Prostate gland (tissue), 2 donors: ENCODE data around the gene OR52B6. TPM values are rescaled to one million over a fixed set of nuclear protein-coding genes. Genes with fewer than 3 reads are reported as not detected.
"Not testable (repeated sequence)": the region's sequence is repeated elsewhere in the genome, so short reads cannot be mapped to it uniquely, and the experiment has no call there.

Source experiments
- DNase-seq: peaks from one replicate; pipeline ENCODE4 v3.0.0-alpha.2; 2019; ENCODE audit warnings: low spot score
- H3K27ac ChIP-seq, 2 donors: fragments of 200-600 bp; sonication (generic); 2 replicates each; pipeline ENCODE4 v1.5.1; 2017 to 2019
- H3K27me3 ChIP-seq: fragments of 200-600 bp; sonication (generic); replicated peaks from 2 replicates; pipeline ENCODE4 v1.5.1; 2019; ENCODE audit not compliant: insufficient read depth
- H3K36me3 ChIP-seq, 2 donors: fragments of 200-600 bp; sonication (generic); 1 replicate in 1 of 2; 2 replicates in 1 of 2; pipeline versions ENCODE4 v1.5.1 to v1.8.1; 2017 to 2019
- H3K4me1 ChIP-seq: fragments of 200-600 bp; sonication (generic); replicated peaks from 2 replicates; pipeline ENCODE4 v1.5.1; 2019
- H3K4me3 ChIP-seq, 2 donors: fragments of 200-600 bp; sonication (generic); 2 replicates each; pipeline ENCODE4 v1.5.1; 2017 to 2019
- H3K9me3 ChIP-seq: fragments of 200-600 bp; sonication (generic); 2 replicates; pipeline ENCODE4 v1.5.1; 2017
- CTCF ChIP-seq, 4 experiments: fragments of 200-600 bp in 2 of 4; fragments of 450-650 bp in 2 of 4; sonication (generic) in 2 of 4; IDR thresholded peaks; 1 replicate in 3 of 4; 2 replicates in 1 of 4; pipeline ENCODE4 v1.5.1; 2016 to 2019; ENCODE audit warnings: antibody characterized with exemption in 4 of 4, mild to moderate bottlenecking in 2 of 4, moderate library complexity in 2 of 4
- POLR2A ChIP-seq: fragments of 450-650 bp; IDR thresholded peaks from one replicate; pipeline ENCODE4 v1.6.1; 2016; ENCODE audit warnings: antibody characterized with exemption, mild to moderate bottlenecking
- POLR2AphosphoS5 ChIP-seq: sonication (generic); formaldehyde crosslinking; IDR thresholded peaks from one replicate; pipeline ENCODE4 v1.6.1; 2017; ENCODE audit warnings: antibody characterized with exemption
- WGBS: methylation state at CpG from one replicate; pipeline ENCODE4 v1.1.5; 2018; 5-methylcytosine and 5-hydroxymethylcytosine counted together
- intact Hi-C: fragments of 100-400 bp; cut with DNase I; formaldehyde crosslinking; loops from one replicate; pipeline ENCODE4 v1.14.2; 2022
- total RNA-seq, 2 donors: library from RNA; depleted of rRNA; stranded (reverse); fragments of >200 nt; gene quantifications; one replicate each; pipeline ENCODE4 v1.1.0, GENCODE V29; 2016

OR52B6 gene
- total RNA-seq, 2 donors from 2014 or later, result not detected

DNA sequence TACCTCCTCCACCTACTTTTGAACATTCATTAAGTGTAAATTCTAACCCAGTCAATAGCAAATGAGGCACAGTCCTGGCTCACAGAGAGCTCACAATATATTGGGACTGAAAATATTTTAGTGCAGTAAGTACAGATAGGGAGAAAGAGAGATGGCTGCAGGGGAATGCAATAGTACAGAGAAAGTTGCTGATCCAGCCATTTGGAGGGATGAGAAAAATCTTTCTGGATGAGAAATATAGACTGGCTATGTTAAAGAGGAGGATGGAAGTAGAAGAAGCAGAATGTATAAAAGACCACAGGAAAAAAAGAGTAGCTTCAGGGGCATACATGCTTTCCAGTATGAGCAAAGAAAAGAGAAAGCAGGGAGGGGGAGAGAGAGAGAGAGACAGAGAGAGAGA is 3.6 kb upstream of the OR52B6 start:
- Histone ChIP-seq H3K27ac (no peak overlapping the region), H3K36me3 (no peaks in the 10 kb centered on the region), H3K4me1 (no peaks in the 10 kb centered on the region), H3K4me3 (no peak overlapping the region), H3K9me3 (no peaks in the 10 kb centered on the region), H3K27me3 (no peaks in the 10 kb centered on the region)
- intact Hi-C loops, result no loop called here
- no peak for DNase-seq
- TF ChIP-seq CTCF (IDR thresholded peaks at IDR 0.05) (no peak), POLR2A (no peak), POLR2AphosphoS5 (no peak)

DNA sequence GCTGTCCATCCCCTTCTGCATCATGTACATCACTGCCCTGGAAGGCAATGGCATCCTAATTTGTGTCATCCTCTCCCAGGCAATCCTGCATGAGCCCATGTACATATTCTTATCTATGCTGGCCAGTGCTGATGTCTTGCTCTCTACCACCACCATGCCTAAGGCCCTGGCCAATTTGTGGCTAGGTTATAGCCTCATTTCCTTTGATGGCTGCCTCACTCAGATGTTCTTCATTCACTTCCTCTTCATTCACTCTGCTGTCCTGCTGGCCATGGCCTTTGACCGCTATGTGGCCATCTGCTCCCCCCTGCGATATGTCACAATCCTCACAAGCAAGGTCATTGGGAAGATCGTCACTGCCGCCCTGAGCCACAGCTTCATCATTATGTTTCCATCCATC is 337 bp downstream of the OR52B6 start:
- intact Hi-C loops, result no loop called here
- Histone ChIP-seq H3K9me3 (no peaks in the 10 kb centered on the region), H3K27me3 (no peaks in the 10 kb centered on the region), H3K4me3 (no peak overlapping the region), H3K27ac (no peak overlapping the region), H3K36me3 (no peaks in the 10 kb centered on the region), H3K4me1 (no peaks in the 10 kb centered on the region)
- DNase-seq, result no peak
- no peak for TF ChIP-seq POLR2A
- no peak for TF ChIP-seq CTCF (IDR thresholded peaks at IDR 0.05)
- WGBS, result 87% methylated on average over 4 of the region's 4 CpGs

DNA sequence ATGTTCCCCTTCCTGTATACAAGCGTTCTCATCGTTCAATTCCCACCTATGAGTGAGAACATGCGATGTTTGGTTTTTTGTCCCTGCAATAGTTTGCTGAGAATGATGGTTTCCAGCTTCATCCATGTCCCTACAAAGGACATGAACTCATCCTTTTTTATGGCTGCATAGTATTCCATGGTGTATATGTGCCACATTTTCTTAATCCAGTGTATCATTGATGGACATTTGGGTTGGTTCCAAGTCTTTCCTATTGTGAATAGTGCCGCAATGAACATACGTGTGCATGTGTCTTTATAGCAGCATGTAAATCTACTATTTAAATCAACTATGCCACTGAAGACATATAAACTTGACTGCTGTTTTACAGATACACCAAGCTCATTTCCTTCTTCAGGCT is 3.8 kb downstream of the OR52B6 start:
- H3K36me3 ChIP-seq, H3K27me3 ChIP-seq, H3K9me3 ChIP-seq, H3K4me1 ChIP-seq, intact Hi-C loops, H3K4me3 ChIP-seq, DNase-seq, H3K27ac ChIP-seq: not testable (repeated sequence)
- WGBS, result 87% methylated on average over 5 of the region's 5 CpGs

DNA sequence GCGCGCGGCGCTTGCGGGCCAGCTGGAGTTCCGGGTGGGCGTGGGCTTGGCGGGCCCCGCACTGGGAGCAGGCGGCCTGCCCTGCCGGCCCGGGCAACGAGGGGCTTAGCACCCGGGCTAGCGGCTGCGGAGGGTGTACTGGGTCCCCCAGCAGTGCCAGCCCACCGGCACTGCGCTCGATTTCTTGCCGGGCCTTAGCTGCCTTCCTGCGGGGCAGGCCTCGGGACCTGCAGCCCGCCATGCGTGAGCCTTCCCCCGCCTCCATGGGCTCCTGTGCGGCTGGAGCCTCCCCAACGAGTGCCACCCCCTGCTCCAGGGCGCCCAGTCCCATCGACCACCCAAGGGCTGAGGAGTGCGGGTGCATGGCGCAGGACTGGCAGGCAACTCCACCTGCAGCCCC is 9.2 kb downstream of the OR52B6 start:
- H3K27ac ChIP-seq, H3K4me1 ChIP-seq, intact Hi-C loops, DNase-seq, H3K27me3 ChIP-seq, H3K4me3 ChIP-seq, H3K9me3 ChIP-seq, H3K36me3 ChIP-seq: not testable (repeated sequence)
- 92% methylated on average over 31 of the region's 31 CpGs for WGBS

GRCh38 chr11:5591613-5592012 is 10.9 kb downstream of the OR52B6 start:
- H3K9me3 ChIP-seq, result no peaks in the 10 kb centered on the region
- no peak for DNase-seq
- no peaks in the 10 kb centered on the region for H3K4me1 ChIP-seq
- WGBS, result 69% methylated on average over 3 of the region's 3 CpGs
- H3K27me3 ChIP-seq, result no peaks in the 10 kb centered on the region
- H3K27ac ChIP-seq, result no peak overlapping the region
- no peaks in the 10 kb centered on the region for H3K36me3 ChIP-seq
- no peak overlapping the region for H3K4me3 ChIP-seq
- TF ChIP-seq POLR2A, result no peak
- no peak for TF ChIP-seq POLR2AphosphoS5
- TF ChIP-seq CTCF (IDR thresholded peaks at IDR 0.05), result no peak
- intact Hi-C loops, result no loop called here

DNA sequence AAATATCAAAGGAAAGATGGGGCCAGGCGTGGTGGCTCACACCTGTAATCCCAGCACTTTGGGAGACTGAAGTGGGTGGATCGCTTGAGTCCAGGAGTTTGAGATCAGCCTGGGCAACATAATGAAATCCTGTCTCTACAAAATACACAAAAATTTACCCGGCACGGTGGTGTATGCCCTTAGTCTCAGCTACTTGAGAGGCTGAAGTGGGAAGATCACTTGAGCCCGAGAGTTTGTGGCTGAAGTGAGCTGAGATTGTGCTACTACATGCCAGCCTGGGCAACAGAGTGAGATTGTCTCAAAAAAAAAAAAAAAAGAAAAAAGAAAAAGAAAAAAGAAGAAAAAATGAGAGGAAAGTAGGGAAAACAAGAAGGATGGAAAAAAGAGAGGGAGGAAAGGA is 11.9 kb downstream of the OR52B6 start:
- Histone ChIP-seq H3K27ac (no peak overlapping the region), H3K4me1 (no peaks in the 10 kb centered on the region), H3K36me3 (no peaks in the 10 kb centered on the region), H3K4me3 (no peak overlapping the region), H3K27me3 (no peaks in the 10 kb centered on the region), H3K9me3 (no peaks in the 10 kb centered on the region)
- DNase-seq, result no peak
- TF ChIP-seq POLR2AphosphoS5 (no peak), CTCF (IDR thresholded peaks at IDR 0.05) (no peak), POLR2A (no peak)
- intact Hi-C loops, result no loop called here
- WGBS, result 79% methylated on average over 5 of the region's 5 CpGs
